Cardiac muscle cell (in vitro differentiated cells and primary cell): ENCODE results near the gene HGS. TPM values are rescaled to one million over a fixed set of nuclear protein-coding genes. Genes with fewer than 3 reads are reported as not detected.

Source experiments
- DNase-seq, 2 donors: peaks; one replicate each; pipeline versions ENCODE4 v3.0.0 to v3.0.0-alpha.2; 2010 to 2017; ENCODE audit warnings: low read depth in 1 of 2, low spot score in 1 of 2
- H3K27ac ChIP-seq: fragments of 200-600 bp; sonication (generic); 2 replicates; pipeline ENCODE4 v1.5.1; 2016
- H3K27me3 ChIP-seq: fragments of 200-600 bp; sonication (generic); 2 replicates; pipeline ENCODE4 v1.6.0; 2016; ENCODE audit warnings: control low read depth
- H3K36me3 ChIP-seq: fragments of 200-600 bp; sonication (generic); 2 replicates; pipeline ENCODE4 v1.5.1; 2016; ENCODE audit warnings: control low read depth
- H3K4me1 ChIP-seq: fragments of 200-600 bp; sonication (generic); 2 replicates; pipeline ENCODE4 v1.8.1; 2017; ENCODE audit warnings: low read depth, mild to moderate bottlenecking, mixed run types
- H3K4me3 ChIP-seq: fragments of 200-600 bp; sonication (generic); 2 replicates; pipeline ENCODE4 v1.5.1; 2016; ENCODE audit warnings: mild to moderate bottlenecking
- H3K9me3 ChIP-seq: fragments of 200-600 bp; sonication (generic); 2 replicates; pipeline ENCODE4 v1.5.1; 2017; ENCODE audit warnings: low read depth, mild to moderate bottlenecking, control low read depth
- polyA plus RNA-seq: library from polyadenylated mRNA; unstranded; fragments of >200 nt; fragmentation: Nextera tagmentation; extraction: Ambion mirVana; gene quantifications from 2 replicates; pipeline ENCODE4 v1.2.1, GENCODE V29; 2016
- total RNA-seq: library from RNA; depleted of rRNA; stranded (reverse); fragments of >200 nt; gene quantifications from 2 replicates; pipeline ENCODE4 v1.2.3, GENCODE V29; 2016
- TF ChIP-seq, protein P1 (sequence below): IDR thresholded peaks from 2 replicates; pipeline ENCODE4 v1.5.1; 2012; ENCODE audit warnings: low read depth, mild to moderate bottlenecking, low read length

The HGS gene
- total and polyA plus RNA-seq, 2 experiments from 2014 or later = 107 to 109 TPM

DNA sequence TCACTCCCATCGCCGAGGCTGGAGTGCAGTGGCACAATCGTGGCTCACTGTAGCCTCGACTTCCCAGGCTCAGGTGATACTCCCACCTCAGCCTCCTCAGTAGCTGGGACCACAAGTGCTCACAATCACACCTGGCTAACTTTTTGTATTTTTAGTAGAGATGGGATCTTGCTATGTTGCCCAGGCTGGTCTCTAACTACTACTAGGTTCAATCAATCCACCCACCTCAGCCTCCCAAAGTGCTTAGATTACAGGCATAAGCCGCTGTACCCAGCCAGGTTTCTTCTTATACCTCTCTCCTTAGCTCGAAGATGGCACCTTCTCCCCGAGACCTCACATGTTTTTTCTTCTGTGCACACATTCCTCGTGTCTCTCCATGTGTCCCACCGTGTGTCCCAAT is 43.8 kb upstream of the HGS start:
- H3K9me3 ChIP-seq = no peaks in the 10 kb centered on the region
- TF ChIP-seq, protein P1, sequence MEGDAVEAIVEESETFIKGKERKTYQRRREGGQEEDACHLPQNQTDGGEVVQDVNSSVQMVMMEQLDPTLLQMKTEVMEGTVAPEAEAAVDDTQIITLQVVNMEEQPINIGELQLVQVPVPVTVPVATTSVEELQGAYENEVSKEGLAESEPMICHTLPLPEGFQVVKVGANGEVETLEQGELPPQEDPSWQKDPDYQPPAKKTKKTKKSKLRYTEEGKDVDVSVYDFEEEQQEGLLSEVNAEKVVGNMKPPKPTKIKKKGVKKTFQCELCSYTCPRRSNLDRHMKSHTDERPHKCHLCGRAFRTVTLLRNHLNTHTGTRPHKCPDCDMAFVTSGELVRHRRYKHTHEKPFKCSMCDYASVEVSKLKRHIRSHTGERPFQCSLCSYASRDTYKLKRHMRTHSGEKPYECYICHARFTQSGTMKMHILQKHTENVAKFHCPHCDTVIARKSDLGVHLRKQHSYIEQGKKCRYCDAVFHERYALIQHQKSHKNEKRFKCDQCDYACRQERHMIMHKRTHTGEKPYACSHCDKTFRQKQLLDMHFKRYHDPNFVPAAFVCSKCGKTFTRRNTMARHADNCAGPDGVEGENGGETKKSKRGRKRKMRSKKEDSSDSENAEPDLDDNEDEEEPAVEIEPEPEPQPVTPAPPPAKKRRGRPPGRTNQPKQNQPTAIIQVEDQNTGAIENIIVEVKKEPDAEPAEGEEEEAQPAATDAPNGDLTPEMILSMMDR = no peak
- DNase-seq = no peak

DNA sequence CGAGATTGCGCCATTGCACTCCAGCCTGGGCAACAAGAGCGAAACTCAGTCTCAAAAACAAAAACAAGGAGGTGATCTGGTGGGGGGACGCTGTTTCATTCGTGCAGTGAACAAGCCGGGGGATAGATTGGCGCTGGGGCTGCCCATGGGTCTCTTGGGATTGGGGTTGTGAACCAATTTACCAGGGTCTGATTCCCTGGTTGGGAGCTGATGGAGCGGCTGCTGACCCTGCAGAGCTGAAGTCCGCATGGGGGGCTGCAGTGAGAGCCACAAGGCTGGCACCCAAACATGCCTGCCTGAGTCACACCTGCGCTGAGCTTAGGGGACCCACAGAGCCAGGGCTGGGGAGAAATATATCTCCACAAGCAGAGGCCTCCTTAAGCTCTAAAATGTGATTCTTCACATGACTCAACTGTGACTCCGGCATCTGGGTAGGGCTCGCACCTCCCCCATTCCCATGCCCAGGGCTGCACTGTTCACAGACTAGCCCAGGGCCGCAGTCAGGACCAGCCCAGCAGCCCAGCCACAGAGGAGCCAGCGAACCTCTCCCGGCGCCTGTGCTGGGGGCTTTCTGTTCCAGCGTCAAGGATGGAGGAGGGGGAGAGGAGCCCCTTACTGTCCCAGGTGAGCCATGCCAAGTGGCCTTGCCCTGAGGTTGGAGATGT is 41.9 kb upstream of the HGS start:
- TF ChIP-seq, protein P1 = no peak
- H3K27me3 ChIP-seq = peaks cover 3% of the 10 kb centered on the region
- H3K4me3 ChIP-seq = no peak overlapping the region
- H3K27ac ChIP-seq = no peak overlapping the region
- H3K9me3 ChIP-seq = no peaks in the 10 kb centered on the region
- no peaks in the 10 kb centered on the region for H3K4me1 ChIP-seq
- H3K36me3 ChIP-seq = no peaks in the 10 kb centered on the region
- DNase-seq = peak in 1 of 2 donors; percentile 36

More for the DNA sequence above, 43.8 kb upstream of the HGS start:
- Histone ChIP-seq H3K27ac (no peak overlapping the region), H3K36me3 (no peaks in the 10 kb centered on the region), H3K4me1 (no peaks in the 10 kb centered on the region), H3K27me3 (no peaks in the 10 kb centered on the region), H3K4me3 (no peak overlapping the region)

DNA sequence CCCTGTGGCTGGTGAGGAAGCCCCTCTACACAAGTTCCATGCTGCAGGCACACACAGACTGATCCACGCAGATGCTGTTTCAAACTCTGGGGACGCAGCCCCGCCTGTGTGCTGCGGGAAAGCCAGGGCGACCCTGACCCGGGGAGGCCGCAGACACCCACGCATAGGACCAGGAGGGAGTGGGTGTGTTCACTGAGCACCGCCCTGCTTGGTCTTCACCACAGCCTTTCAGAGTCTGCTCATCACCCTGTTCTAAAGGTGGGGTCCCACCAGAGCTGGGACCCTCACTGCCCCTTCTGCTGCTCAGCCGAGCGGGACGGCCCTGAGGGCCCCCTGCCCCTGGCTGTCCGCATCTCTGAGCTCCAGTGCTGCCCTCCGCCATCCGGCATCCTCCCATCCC is 39.3 kb upstream of the HGS start:
- DNase-seq = no peak
- no peak overlapping the region for H3K4me3 ChIP-seq
- no peaks in the 10 kb centered on the region for H3K9me3 ChIP-seq
- H3K36me3 ChIP-seq = no peaks in the 10 kb centered on the region
- TF ChIP-seq, protein P1 = no peak
- no peaks in the 10 kb centered on the region for H3K4me1 ChIP-seq
- no peak overlapping the region for H3K27ac ChIP-seq
- peaks cover 28% of the 10 kb centered on the region for H3K27me3 ChIP-seq

DNA sequence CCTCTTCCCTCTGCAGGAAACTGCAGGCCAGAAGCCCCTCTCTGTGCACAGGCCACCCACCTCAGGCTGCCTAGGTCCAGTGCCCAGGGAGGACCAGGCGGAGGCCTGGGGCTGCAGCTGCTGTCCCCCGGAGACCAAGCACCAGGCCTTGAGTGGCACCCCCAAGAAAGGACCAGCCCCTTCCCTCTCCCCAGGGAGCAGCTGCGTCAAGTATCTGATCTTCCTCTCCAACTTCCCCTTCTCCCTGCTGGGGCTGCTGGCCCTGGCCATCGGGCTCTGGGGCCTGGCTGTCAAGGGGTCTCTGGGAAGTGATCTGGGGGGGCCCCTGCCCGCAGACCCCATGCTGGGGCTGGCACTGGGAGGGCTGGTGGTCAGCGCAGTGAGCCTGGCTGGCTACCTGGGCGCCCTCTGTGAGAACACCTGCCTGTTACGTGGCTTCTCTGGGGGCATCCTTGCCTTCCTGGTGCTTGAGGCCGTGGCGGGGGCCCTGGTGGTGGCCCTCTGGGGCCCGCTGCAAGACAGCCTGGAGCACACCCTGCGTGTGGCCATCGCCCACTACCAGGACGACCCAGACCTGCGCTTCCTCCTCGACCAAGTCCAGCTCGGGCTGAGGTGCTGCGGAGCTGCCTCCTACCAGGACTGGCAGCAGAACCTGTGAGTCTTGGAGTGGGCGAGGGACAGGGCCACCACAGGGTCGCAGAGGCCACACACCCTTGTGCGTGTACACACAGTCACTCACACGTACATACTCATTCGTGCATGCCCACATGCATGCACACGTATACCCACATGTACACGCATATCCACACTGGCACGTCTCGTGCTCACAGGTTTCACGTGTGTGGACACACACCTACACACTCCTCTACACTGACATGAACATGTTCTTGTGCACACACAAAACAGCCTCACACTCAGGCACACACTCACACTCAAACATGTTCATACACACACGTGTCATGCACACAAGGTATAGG is 38.5 kb upstream of the HGS start:
- Histone ChIP-seq H3K4me1 (no peaks in the 10 kb centered on the region), H3K27me3 (peaks cover 28% of the 10 kb centered on the region), H3K9me3 (no peaks in the 10 kb centered on the region), H3K36me3 (no peaks in the 10 kb centered on the region), H3K4me3 (no peak overlapping the region), H3K27ac (no peak overlapping the region)
- DNase-seq = no peak
- TF ChIP-seq, protein P1 = no peak

DNA sequence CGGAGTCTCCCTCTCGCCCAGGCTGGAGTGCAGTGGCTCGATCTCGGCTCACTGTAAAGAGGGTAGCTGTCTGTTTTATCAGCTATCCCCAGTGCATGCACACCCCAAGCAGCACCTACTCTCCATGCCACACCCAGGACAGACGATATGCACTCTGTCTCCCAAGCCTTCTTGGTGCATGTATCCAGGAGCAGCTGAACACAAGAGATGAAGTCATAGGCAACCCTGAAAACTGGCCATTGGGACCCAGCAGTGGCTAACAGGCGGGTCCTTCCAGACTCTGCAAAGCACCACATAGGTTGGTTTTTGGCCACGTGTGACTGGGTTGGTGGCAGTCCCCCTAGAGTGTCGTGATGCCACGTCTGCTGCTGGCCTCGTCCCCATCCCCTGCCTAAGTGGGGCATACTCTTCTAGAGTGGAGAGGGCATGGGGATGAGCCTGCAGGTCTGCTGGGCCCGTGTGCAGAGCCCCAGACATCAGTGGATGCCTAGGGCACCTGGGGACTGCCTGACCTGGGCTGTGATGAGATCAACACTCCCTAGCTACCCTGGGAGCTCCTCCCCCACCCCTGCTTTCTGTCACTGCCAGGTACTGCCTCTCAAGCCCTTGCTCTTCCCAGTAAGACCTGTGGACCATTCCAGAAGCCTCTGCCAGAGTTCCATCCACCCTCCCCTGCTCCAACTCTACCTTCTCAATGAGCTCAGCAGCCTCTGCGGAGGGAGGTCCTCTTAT is 36.8 kb upstream of the HGS start:
- TF ChIP-seq, protein P1 = no peak
- H3K27me3 ChIP-seq = peaks cover 28% of the 10 kb centered on the region
- no peak overlapping the region for H3K27ac ChIP-seq
- no peak overlapping the region for H3K4me3 ChIP-seq
- no peak for DNase-seq
- H3K9me3 ChIP-seq = no peaks in the 10 kb centered on the region
- no peaks in the 10 kb centered on the region for H3K36me3 ChIP-seq
- H3K4me1 ChIP-seq = no peaks in the 10 kb centered on the region
